PC-9 (cell line): ENCODE data around the gene WNT4. TPM values are rescaled to one million over a fixed set of nuclear protein-coding genes. Genes with fewer than 3 reads are reported as not detected.
A peak's percentile ranks its signal among the peaks of the same experiment; 100 is the strongest.

ENCODE experiments used
- BruUV-seq: library from RNA; stranded (reverse); fragments of 400-500 nt; replicated peaks from 2 replicates; lab custom pipeline; 2021; lab: Mats Ljungman, UMichigan
- CTCF ChIA-PET: fragments of 300-600 bp; sonication (Branson Sonifier 250); formaldehyde crosslinking; loops from one replicate; lab custom pipeline; 2022; ENCODE audit warnings: antibody characterized with exemption; lab: Charles Lee
- POLR2A ChIA-PET: fragments of 300-600 bp; sonication (Branson Sonifier 250); formaldehyde crosslinking; loops from one replicate; lab custom pipeline; 2022; ENCODE audit warnings: antibody characterized with exemption; ENCODE audit not compliant: unreplicated experiment; lab: Charles Lee
- DNase-seq, 2 experiments: peaks; one replicate each; pipeline versions ENCODE4 v3.0.0 to v3.0.0-alpha.2; 2015 to 2022; ENCODE audit warnings: mixed read lengths in 1 of 2
- H2AFZ ChIP-seq: fragments of 200-600 bp; sonication (generic); 2 replicates; pipeline ENCODE4 v1.8.1; 2017; ENCODE audit warnings: antibody characterized with exemption
- H3F3A ChIP-seq: fragments of 200-600 bp; sonication (generic); 2 replicates; pipeline ENCODE4 v1.8.1; 2017; ENCODE audit warnings: antibody characterized with exemption, mild to moderate bottlenecking, low read depth; ENCODE audit not compliant: insufficient read depth
- H3K27ac ChIP-seq: fragments of 200-600 bp; sonication (generic); 2 replicates; pipeline ENCODE4 v1.6.1; 2016; ENCODE audit warnings: mixed run types
- H3K27me3 ChIP-seq: fragments of 200-600 bp; sonication (generic); 2 replicates; pipeline ENCODE4 v1.6.1; 2016; ENCODE audit warnings: low read depth, mixed run types; ENCODE audit not compliant: insufficient read depth
- H3K36me3 ChIP-seq: fragments of 200-600 bp; sonication (generic); 2 replicates; pipeline ENCODE4 v1.6.1; 2016; ENCODE audit warnings: low read depth, mixed run types
- H3K4me1 ChIP-seq: fragments of 200-600 bp; sonication (generic); replicated peaks from 2 replicates; pipeline ENCODE4 v1.6.1; 2016; ENCODE audit warnings: mixed run types; ENCODE audit not compliant: insufficient read depth
- H3K4me2 ChIP-seq: fragments of 200-600 bp; sonication (generic); 2 replicates; pipeline ENCODE4 v1.6.1; 2017; ENCODE audit warnings: mixed run types
- H3K4me3 ChIP-seq: fragments of 200-600 bp; sonication (generic); 2 replicates; pipeline ENCODE4 v1.6.1; 2016; ENCODE audit warnings: mixed run types
- H3K79me2 ChIP-seq: fragments of 200-600 bp; sonication (generic); 2 replicates; pipeline ENCODE4 v1.6.1; 2017; ENCODE audit warnings: low read depth, mixed run types
- H3K9me2 ChIP-seq: fragments of 200-600 bp; sonication (generic); 2 replicates; pipeline ENCODE4 v1.8.1; 2017; ENCODE audit warnings: mild to moderate bottlenecking; ENCODE audit not compliant: insufficient read depth
- H3K9me3 ChIP-seq: fragments of 200-600 bp; sonication (generic); 2 replicates; pipeline ENCODE4 v1.8.1; 2016; ENCODE audit warnings: low read depth; ENCODE audit not compliant: insufficient read depth
- H4K20me1 ChIP-seq: fragments of 200-600 bp; sonication (generic); 2 replicates; pipeline ENCODE4 v1.8.1; 2017; ENCODE audit not compliant: insufficient read depth
- EZH2 ChIP-seq: fragments of 200-600 bp; sonication (generic); IDR thresholded peaks from 2 replicates; pipeline ENCODE4 v1.8.0; 2017; ENCODE audit warnings: antibody characterized with exemption, low read depth
- intact Hi-C: fragments of 100-400 bp; cut with micrococcal nuclease; formaldehyde crosslinking; loops from one replicate; pipeline ENCODE4 v1.10.0; 2022; ENCODE audit not compliant: unreplicated experiment
- total RNA-seq: library from RNA; stranded (reverse); gene quantifications from 2 replicates; pipeline ENCODE4 v1.2.3, GENCODE V29; 2021
- TF ChIP-seq, protein P1 (sequence below): fragments of 200-600 bp; sonication (generic); conservative IDR thresholded peaks from 2 replicates; pipeline ENCODE4 v1.6.1; 2017; ENCODE audit warnings: mixed run types, antibody characterized with exemption, mild to moderate bottlenecking, moderate library complexity

WNT4 gene
- total RNA-seq, 1 experiment from 2014 or later, result 0.83 TPM

DNA sequence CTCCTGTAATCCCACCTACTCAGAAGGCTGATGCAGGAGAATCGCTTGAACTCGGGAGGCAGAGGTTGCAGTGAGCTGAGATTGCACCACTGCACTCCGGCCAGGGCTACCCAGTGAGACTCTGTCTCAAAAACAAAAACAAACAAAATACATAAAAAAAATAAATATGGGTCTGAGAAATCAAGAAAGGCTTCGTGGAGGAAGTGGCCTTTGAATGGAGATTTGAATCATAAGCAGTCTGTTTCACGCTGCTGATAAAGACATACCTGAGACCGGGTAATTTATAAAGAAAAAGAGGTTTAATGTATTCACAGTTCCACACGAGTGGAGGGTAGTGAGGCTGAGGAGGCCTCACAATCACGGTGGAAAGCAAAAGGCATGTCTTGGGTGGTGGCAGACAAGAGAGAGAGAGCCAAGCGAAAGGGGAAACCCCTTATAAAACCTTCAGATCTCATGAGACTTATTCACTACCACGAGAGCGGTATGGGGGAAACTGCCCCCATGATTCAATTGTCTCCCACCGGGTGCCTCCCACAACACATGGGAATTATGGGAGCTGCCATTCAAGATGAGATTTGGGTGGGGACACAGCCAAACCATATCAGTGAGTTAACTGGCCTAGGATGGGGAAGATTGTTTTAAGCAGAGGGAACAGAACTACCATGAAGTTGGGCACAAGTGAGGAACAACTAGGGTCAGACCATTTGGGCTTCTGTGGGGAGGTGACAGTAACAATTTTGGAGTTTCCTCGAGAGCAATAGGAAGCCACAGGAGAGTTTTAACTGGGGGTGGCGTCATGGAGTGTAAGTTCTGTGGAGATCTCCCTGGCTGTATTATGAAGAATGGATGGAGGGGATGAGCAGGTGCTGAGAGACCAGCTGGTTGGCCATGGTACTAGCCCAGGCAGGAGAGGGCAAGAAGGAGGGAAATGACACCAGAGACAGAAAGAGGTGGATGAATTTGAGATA is 22.2 kb upstream of the WNT4 start:
- H3K79me2 ChIP-seq, result no peaks in the 10 kb centered on the region
- BruUV-seq, result TSS peak; percentile 55
- no peaks in the 10 kb centered on the region for H3K9me3 ChIP-seq
- H3K27me3 ChIP-seq, result no peaks in the 10 kb centered on the region
- POLR2A ChIA-PET, result no interaction called here
- no peaks in the 10 kb centered on the region for H3F3A ChIP-seq
- DNase-seq, result no peak
- TF ChIP-seq EZH2, result no peak
- TF ChIP-seq, protein P1, sequence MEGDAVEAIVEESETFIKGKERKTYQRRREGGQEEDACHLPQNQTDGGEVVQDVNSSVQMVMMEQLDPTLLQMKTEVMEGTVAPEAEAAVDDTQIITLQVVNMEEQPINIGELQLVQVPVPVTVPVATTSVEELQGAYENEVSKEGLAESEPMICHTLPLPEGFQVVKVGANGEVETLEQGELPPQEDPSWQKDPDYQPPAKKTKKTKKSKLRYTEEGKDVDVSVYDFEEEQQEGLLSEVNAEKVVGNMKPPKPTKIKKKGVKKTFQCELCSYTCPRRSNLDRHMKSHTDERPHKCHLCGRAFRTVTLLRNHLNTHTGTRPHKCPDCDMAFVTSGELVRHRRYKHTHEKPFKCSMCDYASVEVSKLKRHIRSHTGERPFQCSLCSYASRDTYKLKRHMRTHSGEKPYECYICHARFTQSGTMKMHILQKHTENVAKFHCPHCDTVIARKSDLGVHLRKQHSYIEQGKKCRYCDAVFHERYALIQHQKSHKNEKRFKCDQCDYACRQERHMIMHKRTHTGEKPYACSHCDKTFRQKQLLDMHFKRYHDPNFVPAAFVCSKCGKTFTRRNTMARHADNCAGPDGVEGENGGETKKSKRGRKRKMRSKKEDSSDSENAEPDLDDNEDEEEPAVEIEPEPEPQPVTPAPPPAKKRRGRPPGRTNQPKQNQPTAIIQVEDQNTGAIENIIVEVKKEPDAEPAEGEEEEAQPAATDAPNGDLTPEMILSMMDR, result no peak
- no peaks in the 10 kb centered on the region for H3K9me2 ChIP-seq
- H3K27ac ChIP-seq, result no peak overlapping the region
- no peak overlapping the region for H3K4me2 ChIP-seq
- no peaks in the 10 kb centered on the region for H4K20me1 ChIP-seq
- no peak overlapping the region for H2AFZ ChIP-seq
- intact Hi-C loops, result no loop called here
- H3K36me3 ChIP-seq, result no peaks in the 10 kb centered on the region
- H3K4me1 ChIP-seq, result no peaks in the 10 kb centered on the region
- CTCF ChIA-PET, result no interaction called here
- H3K4me3 ChIP-seq, result no peak overlapping the region

DNA sequence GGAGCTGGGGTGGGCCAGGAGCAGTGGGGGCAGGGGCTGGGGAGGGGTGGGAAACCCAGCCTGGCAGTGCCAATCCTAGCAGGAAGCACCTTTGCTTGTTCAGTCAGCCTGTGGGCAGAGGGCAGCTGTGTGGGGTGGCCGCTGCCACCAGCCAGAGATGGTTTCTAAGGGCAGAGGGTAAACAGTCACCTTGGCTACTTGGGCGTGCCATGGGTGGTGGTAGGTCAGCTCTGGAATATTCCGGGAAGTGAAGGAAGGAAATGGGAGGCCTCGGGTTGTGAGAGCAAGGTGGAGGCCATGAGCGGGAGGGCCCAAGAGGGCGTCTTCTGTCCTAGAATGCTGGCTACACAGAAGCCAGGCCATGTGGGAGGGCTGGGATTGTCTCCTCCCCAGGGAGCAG is 20.7 kb upstream of the WNT4 start:
- H3K9me3 ChIP-seq, result no peaks in the 10 kb centered on the region
- no peaks in the 10 kb centered on the region for H3K9me2 ChIP-seq
- no peaks in the 10 kb centered on the region for H4K20me1 ChIP-seq
- DNase-seq, result peak; percentile 36 to 48
- no peak overlapping the region for H2AFZ ChIP-seq
- intact Hi-C loops, result loop anchor here (1.0 kb wide), 1 partner anchor 66 kb away; no protein-coding TSS in a partner anchor
- no peak overlapping the region for H3K27ac ChIP-seq
- H3K4me2 ChIP-seq, result peak overlapping the region; percentile 63
- no peaks in the 10 kb centered on the region for H3K36me3 ChIP-seq
- CTCF ChIA-PET, result interaction anchor here (0.6 kb wide), 1 partner anchor 249 kb away, joined by 3 read pairs; no protein-coding TSS in a partner anchor
- H3K4me1 ChIP-seq, result no peaks in the 10 kb centered on the region
- peak overlapping the region; percentile 26; the same call in 1 of the 2 replicates for H3K4me3 ChIP-seq
- no peak for TF ChIP-seq EZH2
- TF ChIP-seq, protein P1, result no peak
- no peaks in the 10 kb centered on the region for H3F3A ChIP-seq
- no peaks in the 10 kb centered on the region for H3K27me3 ChIP-seq
- POLR2A ChIA-PET, result interaction anchor here (0.7 kb wide), 1 partner anchor 38 kb away, joined by 5 read pairs; no protein-coding TSS in a partner anchor
- H3K79me2 ChIP-seq, result no peaks in the 10 kb centered on the region
- no TSS peak for BruUV-seq

DNA sequence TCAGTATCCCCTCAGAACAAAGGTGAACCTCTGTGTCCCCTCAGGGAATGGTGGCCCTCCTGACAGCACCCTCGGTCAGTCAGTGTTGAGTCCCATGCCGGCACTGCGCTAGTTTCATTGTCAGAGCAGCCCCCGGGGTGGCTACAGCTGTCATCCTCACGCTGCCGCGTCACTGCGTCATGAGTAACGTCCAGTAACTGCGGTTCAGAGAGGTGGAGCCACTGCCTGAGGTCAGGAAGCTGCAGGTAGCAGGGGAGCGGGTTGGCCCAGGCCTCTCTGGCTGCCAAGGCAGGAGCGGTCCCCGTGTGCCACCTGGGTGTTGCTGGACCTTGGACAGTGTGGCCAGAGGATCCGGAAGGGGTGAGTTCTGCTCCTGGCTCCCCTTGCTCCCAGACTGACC is 20.2 kb upstream of the WNT4 start:
- TF ChIP-seq, protein P1, result no peak
- no peak for TF ChIP-seq EZH2
- Histone ChIP-seq H3K79me2 (no peaks in the 10 kb centered on the region), H3K36me3 (no peaks in the 10 kb centered on the region), H3K27me3 (no peaks in the 10 kb centered on the region), H3K9me3 (no peaks in the 10 kb centered on the region), H3K4me3 (peak overlapping the region; percentile 26; the same call in 1 of the 2 replicates), H3K4me2 (peak overlapping the region; percentile 63), H3K9me2 (no peaks in the 10 kb centered on the region), H3K4me1 (no peaks in the 10 kb centered on the region), H3K27ac (no peak overlapping the region), H2AFZ (no peak overlapping the region), H3F3A (no peaks in the 10 kb centered on the region), H4K20me1 (no peaks in the 10 kb centered on the region)
- ChIA-PET CTCF (interaction anchor here (0.6 kb wide), 1 partner anchor 250 kb away, joined by 3 read pairs; no protein-coding TSS in a partner anchor), POLR2A (interaction anchor here (0.6 to 0.7 kb wide), 2 partner anchors 39 to 59 kb away, joined by 3 to 5 read pairs; no protein-coding TSS in a partner anchor)
- intact Hi-C loops, result loop anchor here (1.0 kb wide), 1 partner anchor 66 kb away; no protein-coding TSS in a partner anchor
- BruUV-seq, result no TSS peak
- peak; percentile 57 to 67 for DNase-seq
